GM11168 (cell line): ENCODE measurements around the gene CAPS.

Experiments used
- in situ Hi-C: fragments of 300-500 bp; cut with MboI; formaldehyde crosslinking; loops from one replicate; pipeline ENCODE4 v1.12.0; 2022; ENCODE audit warnings: low sequenced_read_pairs; ENCODE audit not compliant: unreplicated experiment

Gene CAPS

DNA sequence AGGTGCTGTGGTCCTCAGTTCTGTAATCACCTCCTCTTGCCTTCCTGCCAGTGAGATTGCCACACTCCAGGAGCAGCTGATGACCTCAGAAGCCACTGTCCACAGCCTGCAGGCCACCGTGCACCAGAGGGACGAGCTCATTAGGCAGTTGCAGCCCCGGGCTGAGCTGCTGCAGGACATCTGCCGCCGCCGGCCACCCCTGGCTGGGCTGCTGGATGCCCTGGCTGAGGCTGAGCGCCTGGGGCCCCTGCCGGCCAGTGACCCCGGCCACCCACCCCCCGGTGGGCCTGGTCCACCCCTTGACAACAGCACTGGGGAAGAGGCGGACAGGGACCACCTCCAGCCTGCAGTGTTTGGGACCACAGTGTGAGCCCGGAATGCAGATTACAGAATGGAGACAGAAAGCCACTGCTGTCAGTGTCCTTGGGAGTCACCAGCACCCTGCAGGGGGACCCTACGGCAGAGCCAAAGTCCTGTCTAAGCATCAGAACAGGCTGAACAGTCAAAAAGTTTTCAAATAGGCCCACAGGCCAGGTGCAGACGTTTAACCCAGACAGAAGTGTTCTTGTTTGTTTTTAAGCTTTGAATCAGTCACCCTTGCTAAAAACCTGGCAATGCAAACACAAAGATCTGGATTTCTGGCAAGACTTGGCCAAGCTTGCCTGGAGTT is 5.1 kb upstream of the CAPS start:
- in situ Hi-C loops, result no loop called here

DNA sequence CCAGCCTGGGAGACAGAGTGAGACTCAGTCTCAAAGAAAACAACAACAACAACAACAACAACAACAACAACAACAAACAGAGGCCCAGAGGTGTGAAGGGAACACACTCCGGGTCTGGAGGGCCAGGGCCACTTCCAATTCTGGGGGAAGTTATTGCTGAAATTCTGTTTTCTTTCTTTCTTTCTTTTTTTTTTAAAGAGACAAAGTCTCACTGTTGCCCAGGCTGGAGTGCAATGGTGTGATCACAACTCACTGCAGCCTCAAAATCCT is 3.5 kb upstream of the CAPS start:
- in situ Hi-C loops, result no loop called here

DNA sequence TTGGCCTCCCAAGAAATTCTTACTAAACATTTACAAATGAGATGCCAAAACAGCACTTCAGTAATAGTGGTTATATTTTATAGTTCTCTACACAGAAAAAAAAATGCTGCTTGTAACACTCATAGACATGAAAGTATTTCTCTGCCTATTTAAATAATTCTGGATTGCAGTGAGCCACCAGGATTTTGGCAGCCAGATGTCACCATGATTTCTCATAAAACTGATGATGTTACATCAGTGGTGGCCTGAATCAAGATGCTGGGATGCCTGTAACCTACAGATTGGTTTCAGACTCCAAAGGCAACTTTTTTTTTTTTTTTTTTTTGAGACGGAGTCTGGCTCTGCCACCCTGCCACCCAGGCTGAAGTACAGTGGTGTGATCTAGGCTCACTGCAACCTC is 2.7 kb upstream of the CAPS start:
- in situ Hi-C loops, result no loop called here

DNA sequence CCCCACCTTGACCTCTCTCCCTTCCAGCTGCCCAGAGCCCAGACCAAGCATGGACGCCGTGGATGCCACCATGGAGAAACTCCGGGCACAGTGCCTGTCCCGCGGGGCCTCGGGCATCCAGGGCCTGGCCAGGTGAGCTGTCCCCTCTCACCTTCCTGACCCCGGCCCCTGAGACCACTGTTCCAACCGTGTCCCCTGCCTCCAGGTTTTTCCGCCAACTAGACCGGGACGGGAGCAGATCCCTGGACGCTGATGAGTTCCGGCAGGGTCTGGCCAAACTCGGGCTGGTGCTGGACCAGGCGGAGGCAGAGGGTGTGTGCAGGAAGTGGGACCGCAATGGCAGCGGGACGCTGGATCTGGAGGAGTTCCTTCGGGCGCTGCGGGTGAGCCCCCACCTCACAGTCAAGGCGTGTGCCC is 312 bp downstream of the CAPS start:
- in situ Hi-C loops, result no loop called here

DNA sequence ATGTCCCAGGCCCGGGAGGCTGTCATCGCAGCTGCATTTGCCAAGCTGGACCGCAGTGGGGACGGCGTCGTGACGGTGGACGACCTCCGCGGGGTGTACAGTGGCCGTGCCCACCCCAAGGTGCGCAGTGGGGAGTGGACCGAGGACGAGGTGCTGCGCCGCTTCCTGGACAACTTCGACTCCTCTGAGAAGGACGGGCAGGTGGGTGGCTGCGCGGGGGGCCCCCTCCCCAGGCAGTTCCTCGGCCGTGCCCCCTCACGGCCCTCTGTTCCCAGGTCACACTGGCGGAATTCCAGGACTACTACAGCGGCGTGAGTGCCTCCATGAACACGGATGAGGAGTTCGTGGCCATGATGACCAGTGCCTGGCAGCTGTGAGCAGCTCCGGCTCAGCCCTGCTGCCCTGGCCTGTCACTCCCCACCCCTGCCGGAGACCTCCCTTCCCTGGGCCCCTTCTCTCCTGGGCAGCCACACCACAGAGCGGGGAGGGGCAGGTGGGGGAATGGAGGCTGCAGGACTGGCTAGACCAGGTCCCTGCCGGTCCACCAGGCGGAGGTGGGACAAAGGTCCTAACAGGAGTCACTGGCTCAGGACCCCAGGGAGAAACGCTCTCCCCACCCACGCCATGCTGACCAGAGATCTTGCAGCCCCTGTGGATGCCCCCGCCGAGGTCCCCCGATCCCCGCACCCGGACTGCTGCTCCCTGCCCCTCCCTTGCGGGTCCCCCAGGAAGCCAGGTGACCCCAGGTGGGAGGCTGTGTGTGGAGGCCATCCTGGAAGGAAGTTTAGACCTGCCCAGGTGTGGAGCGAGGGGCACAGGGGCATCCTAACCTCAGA is 1.1 kb downstream of the CAPS start:
- in situ Hi-C loops, result no loop called here

DNA sequence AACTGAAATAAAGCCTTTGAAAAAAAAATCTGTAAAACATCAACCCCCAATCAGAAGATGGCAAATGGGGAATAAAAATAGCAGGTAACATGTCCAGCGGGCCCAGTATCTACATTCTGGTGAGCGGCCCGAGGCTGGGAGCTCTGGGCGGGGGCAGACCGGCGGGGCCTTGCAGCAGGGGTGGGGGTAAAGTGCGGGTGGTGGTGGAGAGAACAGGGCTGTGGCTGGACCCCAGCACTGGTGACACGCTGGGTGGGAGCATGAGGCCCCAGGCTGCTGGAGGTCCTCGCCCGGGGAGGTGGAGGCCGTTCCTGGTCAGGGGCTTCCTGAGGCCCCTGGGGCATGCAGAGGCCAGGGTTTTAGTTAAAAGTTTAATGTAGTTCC is 1.7 kb downstream of the CAPS start:
- in situ Hi-C loops, result no loop called here

DNA sequence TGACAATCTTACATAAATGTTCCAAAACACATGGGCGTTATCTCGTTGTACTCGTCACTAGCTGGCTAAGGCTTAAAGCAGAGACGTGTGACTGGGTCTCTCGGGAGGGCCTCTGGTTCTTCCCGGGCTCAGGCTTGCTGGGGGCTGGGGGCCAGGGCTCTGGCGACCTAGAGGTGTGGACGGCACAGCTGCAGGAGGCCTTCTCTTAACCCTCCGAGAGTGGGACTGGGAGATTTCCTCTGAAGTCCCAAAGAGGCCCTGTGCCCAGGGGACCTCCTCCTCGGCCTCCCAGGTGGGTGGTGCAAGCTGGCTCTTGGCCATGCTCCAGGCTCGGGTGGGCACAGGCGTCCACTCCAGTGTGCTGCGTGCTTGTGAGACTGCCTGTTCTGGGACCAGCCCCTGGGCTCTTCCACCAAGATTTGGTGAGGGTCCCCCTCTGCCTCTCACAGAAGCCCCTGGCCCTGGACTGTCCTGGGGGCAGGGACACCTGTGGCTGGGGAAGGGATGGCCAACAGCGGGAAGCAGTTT is 2.2 kb downstream of the CAPS start:
- in situ Hi-C loops, result no loop called here

DNA sequence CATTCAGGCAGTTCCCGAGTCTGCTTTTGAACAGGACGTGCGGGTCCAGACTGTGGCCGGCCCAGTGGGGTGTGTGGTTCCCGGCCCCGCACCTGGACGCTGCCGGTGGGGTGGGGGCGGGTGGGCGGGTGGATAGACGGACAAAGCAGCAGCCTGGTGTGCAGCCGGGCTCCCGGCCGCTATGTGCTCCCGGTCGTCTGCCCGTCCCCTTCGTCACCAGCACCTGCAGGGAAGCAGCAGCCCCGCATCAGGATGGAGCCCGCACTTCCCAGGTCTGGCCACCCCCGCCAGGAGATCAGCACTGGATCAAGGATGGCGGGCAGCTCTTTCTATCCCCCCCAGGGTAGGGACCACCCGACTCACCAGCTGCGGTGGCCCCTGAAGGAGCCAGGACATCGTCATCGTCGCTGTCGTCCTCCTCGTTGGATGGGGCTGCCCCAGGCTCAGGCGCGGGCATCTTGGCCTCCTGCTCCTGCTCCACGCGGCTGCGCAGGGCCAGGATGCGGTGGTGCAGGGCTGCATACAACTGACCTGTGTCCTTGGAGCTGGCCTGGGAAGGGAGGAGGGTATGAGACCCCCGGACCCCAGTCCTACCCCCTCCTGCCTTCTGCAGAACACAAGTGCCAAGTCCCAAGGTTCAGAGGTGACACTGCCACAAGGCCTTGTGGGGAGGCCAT is 3.5 kb downstream of the CAPS start:
- in situ Hi-C loops, result no loop called here

DNA sequence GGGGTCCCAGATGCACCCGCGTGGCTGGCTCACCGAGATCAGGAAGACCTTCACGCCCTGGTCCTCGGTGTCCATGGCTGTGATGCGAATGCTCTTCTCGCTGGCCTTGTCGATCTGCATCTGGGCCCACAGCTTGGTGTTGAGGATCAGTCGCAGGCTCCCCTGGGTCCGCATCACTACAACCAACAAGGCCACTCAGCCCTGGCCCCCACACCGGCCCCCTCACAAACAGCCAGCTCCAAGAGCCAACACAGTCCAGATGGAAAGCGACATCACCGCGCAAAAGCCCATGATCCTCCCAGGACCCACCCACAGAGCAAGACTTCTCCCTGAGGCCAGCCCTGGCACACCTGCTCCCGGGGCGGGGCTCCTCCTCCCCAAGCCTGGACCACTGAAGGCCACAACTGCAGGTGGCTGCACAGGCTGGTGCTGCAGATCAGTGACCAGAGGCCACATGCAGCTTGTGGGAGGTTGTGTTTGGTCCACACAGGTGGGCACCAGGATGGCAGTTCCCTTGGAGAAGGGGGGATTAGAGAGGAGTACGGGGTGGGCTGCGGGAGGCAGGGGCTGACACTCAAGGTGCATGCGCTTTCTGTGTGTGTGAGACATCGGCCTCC is 4.5 kb downstream of the CAPS start:
- in situ Hi-C loops, result no loop called here

DNA sequence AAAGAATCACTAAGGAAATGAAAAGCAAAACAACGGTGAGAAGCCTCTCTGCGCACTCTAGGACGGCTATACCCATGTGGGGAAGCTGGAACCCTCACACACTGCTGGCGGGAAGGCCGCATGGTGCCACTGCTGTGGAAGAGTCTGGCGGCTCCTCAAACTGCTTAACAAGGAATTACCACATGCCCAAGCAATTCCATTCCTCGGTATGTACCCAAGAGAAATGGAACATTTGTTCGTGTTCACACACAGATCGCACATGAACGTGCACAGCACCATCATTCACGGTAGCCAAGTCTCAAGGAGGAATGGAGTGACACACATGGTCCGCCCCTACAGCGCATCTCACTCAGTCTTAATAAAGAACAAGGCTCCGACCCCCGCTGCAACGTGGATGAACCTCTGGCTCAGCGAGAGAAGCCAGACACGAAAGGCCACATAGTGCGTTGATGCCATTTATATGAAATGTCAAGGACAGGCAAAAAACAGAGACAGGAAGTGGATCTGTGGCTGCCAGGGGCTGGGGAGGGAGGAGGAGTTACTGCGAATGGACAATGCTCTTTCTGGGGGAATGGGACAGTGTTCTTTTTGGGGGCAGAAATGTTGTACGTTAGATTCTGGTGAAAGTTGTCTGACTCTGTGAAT is 7.6 kb downstream of the CAPS start:
- in situ Hi-C loops, result no loop called here

DNA sequence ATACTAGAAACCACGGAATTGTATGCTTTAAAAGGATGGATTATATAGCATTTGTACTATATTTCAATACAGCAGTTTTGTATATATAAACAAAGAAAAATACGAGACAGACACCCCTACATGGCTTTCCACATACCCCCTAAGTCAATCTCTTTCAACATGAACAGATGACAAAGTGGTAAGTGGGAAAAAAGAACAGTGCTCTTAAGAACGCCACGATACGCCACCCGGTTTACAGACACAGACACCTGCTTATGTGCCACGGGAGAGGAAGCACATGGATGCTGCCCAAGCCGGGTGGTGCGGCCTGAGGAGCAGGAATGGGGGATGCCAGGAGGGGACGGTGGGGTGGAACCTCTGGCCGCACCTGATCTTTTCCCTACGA is 8.1 kb downstream of the CAPS start:
- in situ Hi-C loops, result no loop called here

DNA sequence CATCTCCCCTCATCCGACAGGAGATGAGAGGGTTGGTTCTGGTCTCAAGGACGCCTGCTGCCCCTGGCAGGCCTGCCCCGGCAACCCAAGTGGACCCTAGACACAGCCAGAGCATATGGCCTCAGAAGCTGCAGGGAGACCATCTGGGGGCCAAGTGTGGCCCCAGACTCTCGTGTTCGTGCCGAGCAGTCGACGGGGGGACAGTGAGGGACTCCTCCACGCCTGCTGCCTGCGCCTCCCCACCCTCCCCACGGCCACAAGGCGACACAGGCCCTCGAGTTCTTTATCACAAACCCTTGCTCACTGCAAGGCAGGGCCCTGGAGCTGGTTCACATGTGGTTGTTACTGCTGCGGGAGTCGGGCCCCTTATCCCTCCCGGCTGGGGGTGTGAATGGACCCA is 9.3 kb downstream of the CAPS start:
- in situ Hi-C loops, result no loop called here

DNA sequence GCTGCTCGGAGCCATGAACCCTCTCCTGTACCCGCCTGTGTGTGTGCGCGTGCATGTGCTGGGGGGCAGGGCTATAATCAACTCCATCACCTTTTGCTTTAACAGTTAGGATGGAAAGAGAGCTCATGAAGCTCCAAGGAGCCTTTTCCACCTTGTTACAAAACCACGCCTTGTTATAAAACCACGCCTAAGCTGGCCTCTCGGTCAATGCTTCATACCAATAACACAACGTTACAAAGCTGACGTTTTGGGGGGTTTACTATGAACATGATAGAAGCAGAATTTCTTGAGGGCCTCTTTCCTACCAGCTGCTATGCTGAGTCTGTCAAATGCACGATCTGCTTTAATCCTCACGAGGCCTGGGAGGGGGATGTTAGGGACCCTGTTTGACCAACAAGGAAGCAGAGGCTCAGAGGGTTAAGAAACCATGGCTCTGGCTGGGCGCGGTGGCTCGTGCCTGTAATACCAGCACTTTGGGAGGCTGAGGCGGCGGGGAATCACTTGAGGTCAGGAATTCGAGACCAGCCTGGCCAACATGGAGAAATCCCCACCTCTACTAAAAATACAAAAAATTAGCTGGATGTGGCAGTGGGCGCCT is 11.9 kb downstream of the CAPS start:
- in situ Hi-C loops, result no loop called here

DNA sequence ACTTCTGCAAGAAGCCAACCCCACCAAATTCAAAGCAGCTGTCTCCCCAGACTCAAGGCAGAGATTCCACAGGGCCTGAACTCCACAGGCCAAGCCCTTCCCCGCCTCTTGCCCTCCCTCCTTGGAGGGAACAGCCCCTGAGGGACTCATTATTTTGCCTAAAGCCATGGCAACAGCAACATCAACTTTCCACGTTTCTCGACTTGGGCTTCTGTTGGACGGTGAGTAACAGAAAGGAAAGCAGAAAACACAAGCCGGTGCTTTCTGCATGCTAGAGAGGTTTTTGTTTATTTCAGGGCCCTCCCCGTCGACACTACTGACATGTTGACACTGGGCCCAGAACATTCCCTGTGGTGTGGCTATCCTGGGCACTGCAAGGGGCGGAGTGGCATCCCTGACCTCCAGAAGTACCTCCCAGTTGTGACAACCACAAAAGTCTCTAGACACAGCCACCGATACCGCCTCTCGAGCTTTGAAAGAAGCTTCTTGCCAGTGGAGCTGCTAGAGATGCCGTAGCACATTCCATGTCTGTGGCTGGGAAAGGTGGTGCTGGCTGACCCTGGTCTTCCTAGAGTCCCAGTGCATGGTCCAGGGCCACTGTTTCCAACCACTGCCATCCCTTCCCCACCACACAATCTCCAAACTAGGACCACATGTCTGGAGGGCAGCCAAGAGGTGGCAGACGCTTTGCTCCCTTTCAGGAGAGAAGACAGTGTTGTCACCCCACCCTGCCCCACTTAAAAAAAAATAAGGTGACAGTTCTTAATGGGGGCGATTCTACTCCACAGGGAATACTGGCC is 12.8 kb downstream of the CAPS start:
- in situ Hi-C loops, result no loop called here

DNA sequence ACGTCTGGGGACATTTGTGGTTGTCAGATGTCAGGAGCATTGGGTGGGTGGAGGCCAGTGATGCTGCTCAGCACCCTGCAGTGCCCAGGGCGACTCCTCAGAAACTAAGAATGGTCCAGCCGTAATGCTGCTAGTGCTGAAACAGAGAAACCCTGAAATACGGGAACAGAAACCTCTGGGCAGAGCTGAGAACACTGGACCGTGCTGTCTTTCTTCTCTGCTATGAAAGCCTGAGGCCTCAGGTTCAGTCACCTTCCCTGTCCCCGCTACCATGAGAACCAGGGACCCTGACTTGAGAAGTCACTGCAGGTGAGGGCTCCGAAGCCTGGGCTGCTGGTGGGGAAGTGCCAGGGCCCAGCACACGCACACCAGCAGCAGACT is 13.4 kb downstream of the CAPS start:
- in situ Hi-C loops, result no loop called here

DNA sequence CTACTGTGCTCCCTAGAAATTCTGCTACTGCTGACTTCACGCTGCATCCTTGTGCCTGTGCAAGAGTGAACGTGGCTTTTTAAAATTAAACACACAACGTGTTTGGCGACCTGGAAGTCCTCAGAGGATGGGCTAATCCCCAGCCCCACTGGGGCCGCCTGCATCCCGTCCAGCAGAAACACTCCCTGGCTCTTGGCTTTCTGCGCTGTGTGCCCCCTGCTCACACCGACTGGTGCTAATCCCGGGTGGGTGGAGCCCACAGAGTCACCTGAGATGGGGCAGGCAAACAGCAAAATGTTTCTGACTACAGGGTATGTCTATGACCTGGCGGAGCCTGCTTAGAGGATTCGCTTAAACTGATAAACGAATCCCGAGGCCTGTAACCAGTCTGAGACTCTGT is 15.1 kb downstream of the CAPS start:
- in situ Hi-C loops, result no loop called here

DNA sequence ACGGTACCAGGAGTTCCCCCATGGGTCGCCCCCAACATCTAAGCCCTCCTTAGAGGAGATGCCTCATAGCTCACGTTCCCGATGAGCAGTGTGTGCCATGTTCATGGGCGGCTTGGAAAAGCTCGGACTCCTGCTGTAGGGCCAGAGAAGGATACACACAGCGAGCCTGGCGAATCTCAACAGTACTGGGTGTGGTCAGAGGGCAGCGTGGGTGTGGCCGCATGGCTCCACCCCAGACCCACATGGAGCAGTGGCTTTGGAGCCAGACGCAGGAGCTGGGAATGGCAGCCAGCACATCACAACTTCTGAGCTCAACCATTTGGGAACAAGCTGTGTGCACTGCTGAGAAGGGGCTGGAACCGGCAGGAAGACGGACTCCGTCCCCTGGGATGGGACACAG is 15.6 kb downstream of the CAPS start:
- in situ Hi-C loops, result no loop called here

DNA sequence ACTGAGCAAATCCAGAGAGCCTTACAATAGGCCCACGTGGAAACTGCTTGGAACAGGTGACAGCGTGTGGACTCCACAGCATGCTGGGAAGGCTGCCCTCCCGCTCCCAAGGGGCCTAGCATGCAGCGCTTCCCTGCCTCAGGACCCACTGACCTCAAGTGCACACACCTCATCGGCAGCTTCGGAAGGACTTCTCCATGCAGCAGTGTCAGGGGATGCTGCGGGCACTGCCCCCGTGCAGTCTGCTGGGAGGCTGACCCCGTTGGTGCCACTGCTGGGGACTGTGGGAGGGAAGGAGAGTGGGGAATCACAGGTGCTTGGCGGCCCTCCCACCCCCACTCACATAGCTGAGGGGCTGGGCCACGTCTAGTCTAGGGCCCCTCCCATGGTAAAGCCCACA is 17.2 kb downstream of the CAPS start:
- in situ Hi-C loops, result no loop called here

DNA sequence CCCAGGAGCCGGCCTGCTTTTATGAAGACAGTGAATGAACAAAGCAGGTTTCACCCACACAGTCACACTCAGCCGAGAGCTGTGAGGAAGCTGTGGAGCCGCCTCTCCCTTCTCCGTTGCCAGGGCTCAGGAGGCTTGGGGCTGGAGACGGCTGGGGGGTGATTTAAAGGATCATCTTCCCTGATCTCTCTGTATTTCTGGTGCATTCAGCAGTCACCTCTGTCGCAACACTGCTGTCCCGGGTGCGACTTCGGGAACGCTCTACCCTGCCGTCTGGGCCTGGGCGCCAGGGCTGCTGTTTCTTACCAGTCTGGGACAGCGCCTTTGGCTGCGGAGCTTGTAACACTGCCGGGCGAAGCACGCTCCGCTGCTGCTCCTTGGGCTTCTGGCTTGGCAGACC is 18.1 kb downstream of the CAPS start:
- in situ Hi-C loops, result no loop called here
